HG02852 (cell line): ENCODE results near the gene HORMAD2.
"Not testable (repeated sequence)": the region's sequence is repeated elsewhere in the genome, so short reads cannot be mapped to it uniquely, and the experiment has no call there.

ENCODE experiments used
- ATAC-seq: cut with Tn5 transposase; IDR thresholded peaks from one replicate; pipeline ENCODE4 v1.9.1; 2021; ENCODE audit warnings: mild to moderate bottlenecking, moderate library complexity; ENCODE audit not compliant: unreplicated experiment

HORMAD2 gene

DNA sequence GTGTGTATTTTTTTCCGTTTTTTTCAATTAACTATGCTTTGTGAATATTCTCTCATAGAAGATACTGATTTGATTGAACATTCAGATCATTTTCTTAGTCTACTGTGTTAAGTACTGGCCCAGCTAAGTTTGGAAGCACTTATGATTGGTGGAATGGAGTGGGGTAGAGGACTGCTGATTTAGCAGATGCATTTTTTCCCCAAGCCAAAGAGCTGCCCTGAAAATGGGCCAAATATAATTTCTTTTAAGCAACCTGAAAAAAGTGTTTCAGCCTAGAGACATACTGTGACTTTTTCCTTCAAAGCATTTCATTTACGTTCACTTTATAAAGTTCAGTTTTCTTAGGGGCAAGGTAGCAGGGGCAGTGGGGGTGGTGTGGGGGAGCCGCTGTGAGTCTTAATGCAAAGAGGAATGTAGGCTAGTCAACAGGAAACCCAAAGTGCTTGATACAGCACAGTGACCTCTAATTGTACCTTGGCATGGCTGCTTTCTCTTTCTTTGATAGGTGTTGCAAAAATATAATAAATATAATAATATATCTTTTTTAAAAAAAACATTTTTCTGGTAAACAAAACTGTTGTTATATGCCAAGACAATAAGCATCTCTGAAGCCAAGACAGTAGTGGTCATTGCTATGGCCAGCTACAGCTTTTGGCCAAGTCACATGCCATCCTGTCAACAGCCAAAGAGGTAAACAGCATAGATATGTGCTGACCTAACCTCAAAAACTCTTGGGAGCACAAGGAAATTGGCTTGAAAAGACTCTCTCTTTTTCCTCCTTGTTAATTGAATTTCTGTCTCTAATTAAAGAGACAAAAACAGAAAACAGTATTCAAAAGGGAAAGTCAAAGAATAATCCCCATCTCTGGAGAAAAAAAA, 107.5 kb downstream of the HORMAD2 start:
- no peak for ATAC-seq

DNA sequence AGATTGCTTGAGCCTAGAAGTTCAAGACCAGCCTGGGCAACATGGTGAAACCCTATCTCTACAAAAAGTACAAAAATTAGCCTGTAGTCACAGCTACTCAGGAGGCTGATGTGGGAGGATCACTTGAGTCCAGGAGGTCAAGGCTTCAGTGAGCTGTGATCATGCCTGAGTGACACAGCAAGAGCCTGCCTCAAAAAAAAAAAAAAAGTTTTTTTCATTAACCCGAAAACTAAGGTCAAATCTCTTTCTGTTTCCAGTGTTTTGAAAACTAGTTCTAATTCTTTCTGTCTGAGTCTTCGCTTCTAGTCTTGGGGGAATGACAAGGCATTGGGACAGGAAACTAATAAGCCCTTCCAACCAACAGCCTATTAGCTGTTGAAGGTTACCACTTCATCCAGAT, 108.6 kb downstream of the HORMAD2 start:
- ATAC-seq, result no peak

DNA sequence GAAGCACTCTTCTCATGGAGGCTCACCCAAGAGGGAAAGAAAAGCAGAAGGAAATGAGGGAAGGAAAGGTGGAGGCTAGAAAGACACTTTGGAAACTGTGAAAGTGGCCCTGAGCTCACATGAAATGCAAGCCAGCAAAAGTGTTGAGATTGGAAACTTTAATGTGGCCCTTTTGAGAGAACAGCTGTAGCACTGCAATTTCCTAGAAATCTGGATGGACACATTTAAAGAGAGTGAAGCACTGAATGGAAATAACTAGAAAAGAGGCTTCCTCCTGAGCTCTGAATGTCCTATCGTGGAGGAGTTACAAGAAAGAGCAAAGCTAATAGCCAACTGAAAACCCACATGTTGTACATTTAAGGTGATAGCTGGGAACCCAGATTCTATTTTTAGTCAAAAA, 110.3 kb downstream of the HORMAD2 start:
- no peak for ATAC-seq

- ATAC-seq, result no peak
These were observed 110.9 kb downstream of the HORMAD2 start for GRCh38 chr22:30191040-30191701.

DNA sequence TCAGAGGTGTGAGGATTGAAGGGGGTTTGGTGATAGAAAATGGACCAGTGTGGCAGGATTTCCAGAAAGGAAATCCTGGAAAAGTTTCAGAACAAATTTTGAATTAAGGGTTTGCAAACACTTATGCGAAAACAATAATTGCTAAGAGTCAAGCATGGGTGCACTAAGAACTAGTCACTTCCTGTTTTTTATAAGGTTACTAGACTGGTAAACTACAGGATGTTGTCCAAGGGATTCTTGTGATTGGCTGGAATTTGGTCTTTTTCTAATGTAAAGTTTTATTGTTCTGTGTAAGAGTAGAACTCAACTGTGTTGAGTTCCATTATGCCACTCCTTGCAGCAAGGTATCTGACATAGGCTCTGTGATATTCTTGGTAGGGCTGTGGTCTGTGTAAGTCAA, 112.2 kb downstream of the HORMAD2 start:
- no peak for ATAC-seq

- no peak for ATAC-seq
These were observed 112.9 kb downstream of the HORMAD2 start for GRCh38 chr22:30193031-30193775.

- no peak for ATAC-seq
These were observed 115.2 kb downstream of the HORMAD2 start for GRCh38 chr22:30195245-30196140.

DNA sequence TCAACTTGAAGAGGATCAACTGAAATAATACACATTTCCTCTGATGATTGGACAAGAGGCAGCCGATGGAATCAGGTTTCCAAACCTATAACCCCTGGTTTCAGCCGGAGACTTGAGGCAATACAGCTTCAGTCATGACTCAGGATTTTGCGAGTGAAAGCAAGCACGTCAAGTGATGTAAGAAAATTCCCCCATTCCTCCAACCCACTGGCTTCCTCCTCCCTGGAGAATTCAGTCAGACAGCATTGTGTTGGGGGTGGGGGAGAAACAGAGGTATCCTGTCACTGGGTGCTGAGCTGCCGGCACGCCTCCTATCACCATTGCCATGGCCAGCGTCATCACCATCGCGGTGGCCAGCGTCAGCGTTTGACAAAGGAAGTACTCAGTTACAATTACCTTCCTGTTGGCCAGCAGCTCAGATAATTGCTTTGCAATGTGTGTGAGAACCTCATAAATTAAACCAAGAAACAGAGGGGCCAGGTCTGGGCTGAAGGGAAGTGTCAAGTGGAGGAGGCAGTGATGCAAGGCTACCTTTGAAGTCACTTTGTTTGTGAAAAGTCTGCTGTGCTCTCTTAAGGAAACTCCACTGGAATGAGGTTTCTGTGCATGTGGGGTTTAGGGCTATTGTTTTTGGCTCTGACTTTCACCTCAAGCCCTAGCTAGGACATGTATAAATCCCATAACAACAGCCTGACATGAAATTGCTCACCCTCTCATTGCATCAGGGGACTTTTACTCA, 116.0 kb downstream of the HORMAD2 start:
- no peak for ATAC-seq

DNA sequence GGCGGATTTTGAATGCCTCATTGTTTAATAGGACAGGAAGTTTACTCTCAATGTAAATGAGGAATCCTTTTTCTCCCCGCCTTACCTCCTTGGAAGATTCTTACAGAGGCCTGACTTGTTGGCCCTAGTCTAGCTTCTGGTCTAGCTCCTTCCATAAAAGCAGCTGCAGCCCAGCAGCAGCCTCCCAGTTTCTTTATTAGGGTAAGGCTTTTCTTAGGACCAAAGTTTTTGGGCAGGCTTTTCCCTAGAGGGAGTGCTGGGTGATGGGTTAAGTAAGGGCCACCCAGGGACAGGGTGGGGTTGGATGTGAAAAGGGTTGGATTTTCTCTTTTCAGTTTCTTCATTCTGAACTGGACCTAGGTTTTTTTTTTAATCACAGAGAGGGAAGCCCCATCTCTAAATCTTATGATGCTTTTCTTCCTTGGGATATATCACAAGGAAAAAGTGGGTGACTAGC, 116.6 kb downstream of the HORMAD2 start:
- no peak for ATAC-seq

DNA sequence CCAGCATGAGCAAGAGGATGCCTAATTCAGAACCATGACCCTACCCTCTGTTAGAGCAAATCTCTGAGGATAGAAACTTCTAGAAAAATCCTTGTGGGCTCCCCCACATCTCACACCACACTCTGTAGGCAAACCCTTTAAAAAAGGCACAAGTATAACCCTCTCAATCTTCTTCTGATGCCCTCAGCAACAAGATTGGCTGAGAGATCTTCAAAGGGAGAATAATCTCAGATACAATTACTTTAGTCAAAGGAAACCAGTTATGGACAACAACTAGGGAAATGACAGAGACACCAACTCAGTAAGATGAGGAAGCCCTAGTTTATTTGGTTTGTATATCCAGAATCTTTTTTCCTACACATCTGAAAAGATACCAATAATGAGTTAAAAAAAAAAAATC, 117.1 kb downstream of the HORMAD2 start:
- ATAC-seq, result no peak

DNA sequence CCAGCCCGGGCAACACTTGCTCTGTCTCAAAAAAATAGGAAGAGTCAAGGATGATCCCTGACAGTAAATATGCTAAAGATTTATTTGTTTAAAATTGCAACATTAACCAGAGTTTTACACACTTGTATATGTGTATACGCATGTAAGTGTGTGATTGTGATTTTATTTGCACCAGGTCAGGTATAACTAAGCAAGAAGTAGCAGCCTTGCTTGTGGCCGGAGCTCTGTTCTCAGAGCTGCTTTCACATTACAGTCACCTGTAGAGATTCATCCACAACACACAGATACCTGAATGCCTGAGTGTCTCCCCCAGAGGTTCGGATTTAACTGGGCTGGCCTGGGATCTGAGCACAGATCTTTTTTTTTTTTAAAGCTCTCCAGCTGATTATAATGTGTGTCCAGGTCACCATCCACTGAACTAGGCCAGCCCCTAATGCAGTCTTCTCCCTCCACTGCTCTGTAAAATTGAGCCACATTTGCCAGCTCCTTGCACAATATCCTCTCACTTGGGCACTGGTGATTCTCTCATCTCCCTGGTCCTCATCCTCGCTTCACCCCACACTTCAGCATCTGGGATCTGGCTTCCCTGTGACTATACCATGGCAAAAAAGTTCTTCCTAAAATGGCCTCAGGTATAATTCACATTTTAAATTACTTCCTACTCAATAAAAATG, 118.0 kb downstream of the HORMAD2 start:
- no peak for ATAC-seq

DNA sequence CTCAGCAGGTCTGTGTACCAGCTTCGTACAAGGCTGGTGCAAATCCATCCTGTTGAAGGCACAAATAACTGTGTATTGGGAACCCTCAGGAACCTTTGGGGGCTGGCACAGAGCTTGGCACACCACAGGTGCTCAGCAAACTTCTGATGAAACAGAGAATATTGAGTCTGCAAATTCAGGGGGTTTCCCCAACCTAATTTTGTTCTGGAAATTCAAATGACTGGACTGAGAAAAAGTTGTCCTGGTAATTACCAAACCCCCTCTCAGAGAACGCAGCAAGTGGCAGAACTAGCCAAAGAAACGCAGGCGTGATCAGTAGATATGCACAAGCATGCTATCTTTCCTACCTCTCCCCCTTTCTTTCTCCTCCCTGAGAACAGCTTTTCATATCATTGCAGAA, 118.7 kb downstream of the HORMAD2 start:
- no peak for ATAC-seq

- ATAC-seq, result not testable (repeated sequence)
These were observed 120.6 kb downstream of the HORMAD2 start for GRCh38 chr22:30200905-30201304.

- ATAC-seq, result no peak
These were observed 121.7 kb downstream of the HORMAD2 start for GRCh38 chr22:30201945-30202344.

GRCh38 chr22:30202531-30203006, 122.3 kb downstream of the HORMAD2 start:
- no peak for ATAC-seq

DNA sequence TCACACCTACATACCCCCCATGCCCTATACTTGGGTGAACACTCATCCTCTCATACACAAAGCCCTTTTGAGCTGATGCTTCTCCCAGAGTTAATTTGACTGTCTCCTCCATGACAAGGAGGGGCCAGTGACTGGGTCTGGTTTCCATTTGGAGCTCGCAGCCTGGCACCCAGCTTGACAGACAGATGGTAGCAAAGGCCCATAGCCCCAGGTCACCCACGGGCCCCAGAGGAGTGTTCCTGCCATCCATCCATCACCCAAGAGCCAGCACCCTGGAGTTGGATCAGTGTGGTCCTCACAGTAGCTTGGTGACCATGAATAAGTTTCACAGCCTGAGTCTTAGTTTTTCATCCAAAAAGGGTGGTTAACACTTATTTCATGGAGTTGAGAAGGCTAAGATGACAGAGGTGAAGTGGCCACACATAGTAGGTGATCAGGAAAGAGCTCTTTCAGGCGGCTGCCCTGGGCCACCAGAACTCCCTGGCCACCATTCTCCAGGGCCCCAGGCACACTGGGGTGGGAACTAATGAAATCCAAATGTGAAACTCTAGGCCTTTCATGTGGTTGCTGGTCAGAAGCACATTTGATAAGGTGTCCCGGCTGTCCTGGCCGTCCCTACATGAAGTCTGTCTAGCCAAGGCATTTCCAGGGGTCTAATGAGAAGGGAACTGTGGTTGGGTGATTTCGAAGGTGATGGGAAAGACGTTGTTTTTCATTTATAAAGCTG, 123.9 kb downstream of the HORMAD2 start:
- no peak for ATAC-seq

- no peak for ATAC-seq
These were observed 124.5 kb downstream of the HORMAD2 start for GRCh38 chr22:30204742-30205111.

DNA sequence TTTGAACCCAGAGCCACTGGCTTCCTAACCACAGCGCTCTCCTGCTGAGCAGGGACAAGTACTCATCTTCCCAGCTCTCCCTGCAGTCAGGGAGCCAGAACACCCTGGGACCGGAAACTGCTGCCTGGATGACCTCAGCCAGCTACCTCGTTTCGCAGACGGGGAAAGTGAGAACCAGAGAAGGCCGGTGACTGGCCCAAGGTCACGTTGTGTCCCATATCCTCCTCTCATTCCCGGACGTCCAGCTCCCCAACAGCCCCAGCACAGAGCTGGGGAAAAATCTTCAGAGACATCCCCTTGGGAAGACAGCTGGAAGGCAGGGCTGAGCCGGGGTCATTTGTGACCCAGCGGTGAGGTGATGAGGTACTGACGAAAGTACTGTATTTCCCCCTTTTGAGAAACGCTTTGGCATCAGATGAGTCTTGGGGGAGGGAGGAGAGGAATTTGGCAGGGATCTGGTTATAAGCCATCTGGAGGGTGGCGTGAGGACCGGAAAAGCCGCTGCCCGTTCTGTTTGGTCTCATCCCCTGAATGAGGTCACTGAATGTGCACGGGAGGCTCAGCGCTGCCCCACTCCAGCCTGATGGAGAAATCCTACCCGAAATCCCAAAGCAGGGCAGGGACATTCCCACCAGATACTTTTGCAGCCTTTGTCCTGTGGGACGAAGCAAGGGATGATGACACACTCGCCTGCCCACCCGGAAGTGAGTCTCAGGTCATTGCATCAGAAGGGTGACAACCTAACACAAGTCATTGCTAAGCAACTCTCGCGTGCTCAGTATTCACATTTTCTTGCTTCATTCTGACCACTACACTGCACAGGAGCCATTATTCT, 125.2 kb downstream of the HORMAD2 start:
- no peak for ATAC-seq
